Stimulated activated naive CD8-positive, alpha-beta T cell treated with anti-CD3 and anti-CD28 coated beads, Interleukin-15, Interleukin-2, amounts not matched to agents 100 ng/mL and 50 ng/mL, for 24 hours (primary cell): ENCODE data around the gene BANK1.

Experiments used
- H3K27ac Mint-ChIP-seq: one replicate; pipeline ENCODE4 v1.8.0; 2021; ENCODE audit warnings: mild to moderate bottlenecking, mixed read lengths
- H3K27me3 Mint-ChIP-seq: one replicate; pipeline ENCODE4 v1.8.0; 2021; ENCODE audit warnings: mixed read lengths
- H3K36me3 Mint-ChIP-seq: one replicate; pipeline ENCODE4 v1.8.0; 2021; ENCODE audit warnings: low read depth, mixed read lengths
- H3K4me1 Mint-ChIP-seq: one replicate; pipeline ENCODE4 v1.8.0; 2021; ENCODE audit warnings: low read depth, mixed read lengths
- H3K4me3 Mint-ChIP-seq: one replicate; pipeline ENCODE4 v1.8.0; 2021; ENCODE audit warnings: mild to moderate bottlenecking, mixed read lengths
- H3K9me3 Mint-ChIP-seq: one replicate; pipeline ENCODE4 v1.8.0; 2021; ENCODE audit warnings: mixed read lengths

The BANK1 gene

GRCh38 chr4:102036619-102037376, 246.3 kb downstream of the BANK1 start:
- no peak overlapping the region for H3K27ac Mint-ChIP-seq
- peaks cover 7% of the 10 kb centered on the region for H3K4me1 Mint-ChIP-seq
- H3K4me3 Mint-ChIP-seq: no peak overlapping the region
- H3K36me3 Mint-ChIP-seq: no peaks in the 10 kb centered on the region
- H3K9me3 Mint-ChIP-seq: no peaks in the 10 kb centered on the region
- H3K27me3 Mint-ChIP-seq: no peaks in the 10 kb centered on the region

GRCh38 chr4:102037566-102037965, 247.0 kb downstream of the BANK1 start:
- Mint-ChIP-seq H3K36me3 (no peaks in the 10 kb centered on the region), H3K27ac (no peak overlapping the region), H3K4me1 (peaks cover 7% of the 10 kb centered on the region), H3K4me3 (no peak overlapping the region), H3K9me3 (no peaks in the 10 kb centered on the region), H3K27me3 (no peaks in the 10 kb centered on the region)

- Mint-ChIP-seq H3K36me3 (no peaks in the 10 kb centered on the region), H3K4me1 (no peaks in the 10 kb centered on the region), H3K27me3 (no peaks in the 10 kb centered on the region), H3K4me3 (no peak overlapping the region), H3K9me3 (no peaks in the 10 kb centered on the region), H3K27ac (no peak overlapping the region)
Measured at GRCh38 chr4:102042871-102043802, 252.6 kb downstream of the BANK1 start.

GRCh38 chr4:102047616-102048015, 257.1 kb downstream of the BANK1 start:
- H3K9me3 Mint-ChIP-seq: no peaks in the 10 kb centered on the region

GRCh38 chr4:102055805-102056204, 265.3 kb downstream of the BANK1 start:
- Mint-ChIP-seq H3K27ac (no peak overlapping the region), H3K27me3 (peaks cover 5% of the 10 kb centered on the region), H3K9me3 (no peaks in the 10 kb centered on the region), H3K4me1 (no peaks in the 10 kb centered on the region), H3K4me3 (no peak overlapping the region), H3K36me3 (no peaks in the 10 kb centered on the region)

More at GRCh38 chr4:102047616-102048015, 257.1 kb downstream of the BANK1 start:
- H3K4me3 Mint-ChIP-seq: no peak overlapping the region
- no peaks in the 10 kb centered on the region for H3K4me1 Mint-ChIP-seq
- H3K27ac Mint-ChIP-seq: no peak overlapping the region
- H3K36me3 Mint-ChIP-seq: no peaks in the 10 kb centered on the region
- peaks cover 4% of the 10 kb centered on the region for H3K27me3 Mint-ChIP-seq

GRCh38 chr4:102057122-102057521, 266.6 kb downstream of the BANK1 start:
- Mint-ChIP-seq H3K36me3 (no peaks in the 10 kb centered on the region), H3K9me3 (no peaks in the 10 kb centered on the region), H3K27me3 (peaks cover 5% of the 10 kb centered on the region), H3K4me3 (no peak overlapping the region), H3K27ac (no peak overlapping the region), H3K4me1 (no peaks in the 10 kb centered on the region)

GRCh38 chr4:102061133-102061532, 270.6 kb downstream of the BANK1 start:
- Mint-ChIP-seq H3K36me3 (no peaks in the 10 kb centered on the region), H3K27ac (no peak overlapping the region)

GRCh38 chr4:102064747-102065442, 274.4 kb downstream of the BANK1 start:
- Mint-ChIP-seq H3K9me3 (no peaks in the 10 kb centered on the region), H3K36me3 (no peaks in the 10 kb centered on the region), H3K27me3 (no peaks in the 10 kb centered on the region), H3K4me1 (no peaks in the 10 kb centered on the region), H3K4me3 (no peak overlapping the region), H3K27ac (no peak overlapping the region)

More at GRCh38 chr4:102061133-102061532, 270.6 kb downstream of the BANK1 start:
- no peak overlapping the region for H3K4me3 Mint-ChIP-seq
- no peaks in the 10 kb centered on the region for H3K27me3 Mint-ChIP-seq
- H3K9me3 Mint-ChIP-seq: no peaks in the 10 kb centered on the region
- H3K4me1 Mint-ChIP-seq: no peaks in the 10 kb centered on the region

- no peaks in the 10 kb centered on the region for H3K4me1 Mint-ChIP-seq
Measured at GRCh38 chr4:102076622-102077021, 286.1 kb downstream of the BANK1 start.

GRCh38 chr4:102080184-102080583, 289.7 kb downstream of the BANK1 start:
- H3K27ac Mint-ChIP-seq: no peak overlapping the region
- no peaks in the 10 kb centered on the region for H3K36me3 Mint-ChIP-seq
- H3K4me3 Mint-ChIP-seq: no peak overlapping the region
- H3K27me3 Mint-ChIP-seq: no peaks in the 10 kb centered on the region
- H3K4me1 Mint-ChIP-seq: no peaks in the 10 kb centered on the region
- H3K9me3 Mint-ChIP-seq: peaks cover 5% of the 10 kb centered on the region

More at GRCh38 chr4:102076622-102077021, 286.1 kb downstream of the BANK1 start:
- Mint-ChIP-seq H3K4me3 (no peak overlapping the region), H3K27ac (no peak overlapping the region), H3K36me3 (no peaks in the 10 kb centered on the region), H3K9me3 (peaks cover 5% of the 10 kb centered on the region), H3K27me3 (no peaks in the 10 kb centered on the region)

- no peak overlapping the region for H3K27ac Mint-ChIP-seq
- H3K4me3 Mint-ChIP-seq: no peak overlapping the region
- no peaks in the 10 kb centered on the region for H3K27me3 Mint-ChIP-seq
- no peaks in the 10 kb centered on the region for H3K4me1 Mint-ChIP-seq
- H3K9me3 Mint-ChIP-seq: no peaks in the 10 kb centered on the region
- H3K36me3 Mint-ChIP-seq: no peaks in the 10 kb centered on the region
Measured at GRCh38 chr4:102089850-102090621, 299.5 kb downstream of the BANK1 start.

- Mint-ChIP-seq H3K27me3 (no peaks in the 10 kb centered on the region), H3K9me3 (no peaks in the 10 kb centered on the region), H3K27ac (no peak overlapping the region), H3K4me1 (no peaks in the 10 kb centered on the region), H3K36me3 (no peaks in the 10 kb centered on the region), H3K4me3 (no peak overlapping the region)
Measured at GRCh38 chr4:102091656-102092055, 301.1 kb downstream of the BANK1 start.

GRCh38 chr4:102094481-102094880, 304.0 kb downstream of the BANK1 start:
- Mint-ChIP-seq H3K27me3 (no peaks in the 10 kb centered on the region), H3K4me3 (no peak overlapping the region), H3K27ac (no peak overlapping the region), H3K9me3 (no peaks in the 10 kb centered on the region), H3K4me1 (no peaks in the 10 kb centered on the region), H3K36me3 (no peaks in the 10 kb centered on the region)

- H3K36me3 Mint-ChIP-seq: peaks cover 5% of the 10 kb centered on the region
- peaks cover 19% of the 10 kb centered on the region for H3K9me3 Mint-ChIP-seq
- no peak overlapping the region for H3K27ac Mint-ChIP-seq
- H3K27me3 Mint-ChIP-seq: no peaks in the 10 kb centered on the region
- H3K4me1 Mint-ChIP-seq: no peaks in the 10 kb centered on the region
- no peak overlapping the region for H3K4me3 Mint-ChIP-seq
Measured at GRCh38 chr4:102103368-102103767, 312.8 kb downstream of the BANK1 start.
